T-helper 2 cell treated with Interferon-gamma antibody and Interleukin-4, amounts not matched to agents 5 μg/mL and 100 μg/mL, for 36 hours (primary cell): ENCODE data around the gene CPNE7.

Experiments
- DNase-seq: peaks from one replicate; pipeline ENCODE4 v3.0.0; 2021; ENCODE audit warnings: low spot score
- H3K27ac Mint-ChIP-seq: one replicate; pipeline ENCODE4 v1.8.0; 2021; ENCODE audit warnings: mild to moderate bottlenecking, mixed read lengths
- H3K27me3 Mint-ChIP-seq: one replicate; pipeline ENCODE4 v1.8.0; 2021; ENCODE audit warnings: low read depth, mixed read lengths
- H3K36me3 Mint-ChIP-seq: one replicate; pipeline ENCODE4 v1.8.0; 2021; ENCODE audit warnings: low read depth, mixed read lengths
- H3K4me1 Mint-ChIP-seq: one replicate; pipeline ENCODE4 v1.8.0; 2021; ENCODE audit warnings: low read depth, mixed read lengths
- H3K4me3 Mint-ChIP-seq: one replicate; pipeline ENCODE4 v1.8.0; 2022; ENCODE audit warnings: mild to moderate bottlenecking, moderate library complexity, mixed read lengths
- H3K9me3 Mint-ChIP-seq: one replicate; pipeline ENCODE4 v1.8.0; 2021; ENCODE audit warnings: mixed read lengths

CPNE7 gene

GRCh38 chr16:89545044-89545830, 30.3 kb upstream of the CPNE7 start:
- Mint-ChIP-seq H3K36me3 (peaks cover 17% of the 10 kb centered on the region), H3K27me3 (no peaks in the 10 kb centered on the region), H3K4me1 (peaks cover 5% of the 10 kb centered on the region), H3K9me3 (no peaks in the 10 kb centered on the region), H3K27ac (no peak overlapping the region), H3K4me3 (no peak overlapping the region)
- DNase-seq: no peak

DNA sequence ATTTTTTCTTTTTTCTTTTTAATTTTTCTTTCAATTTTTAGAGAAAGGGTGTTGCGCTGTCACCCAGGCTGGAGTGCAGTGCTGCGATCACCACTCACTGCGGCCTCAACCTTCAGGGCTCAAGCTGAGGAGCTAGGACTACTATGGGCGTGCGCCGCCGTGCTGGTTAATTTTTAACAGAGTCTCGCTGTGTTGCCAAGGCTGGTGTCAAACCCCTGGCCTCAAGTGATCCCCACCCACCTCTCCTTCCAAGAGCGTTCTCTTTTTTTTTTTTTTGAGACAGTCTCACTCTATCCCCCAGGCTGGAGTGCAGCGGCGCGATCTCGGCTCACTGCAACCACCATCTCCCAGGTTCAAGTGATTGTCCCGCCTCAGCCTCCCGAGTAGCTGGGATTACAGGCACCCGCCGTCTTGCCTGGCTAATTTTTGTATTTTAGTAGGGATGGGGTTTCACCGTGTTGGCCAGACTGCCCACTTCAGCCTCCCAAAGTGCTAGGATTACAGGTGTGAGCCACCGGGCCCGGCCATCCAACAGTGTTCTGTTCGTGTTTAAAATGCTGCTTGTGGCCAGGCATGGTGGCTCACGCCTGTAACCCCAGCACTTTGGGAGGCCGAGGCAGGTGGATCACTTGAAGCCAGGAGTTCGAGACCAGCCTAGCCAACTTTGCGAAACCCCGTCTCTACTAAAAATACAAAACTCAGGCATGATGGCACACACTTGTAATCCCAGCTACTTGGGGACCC, 29.6 kb upstream of the CPNE7 start:
- H3K27ac Mint-ChIP-seq: no peak overlapping the region
- DNase-seq: no peak
- no peaks in the 10 kb centered on the region for H3K27me3 Mint-ChIP-seq
- no peak overlapping the region for H3K4me3 Mint-ChIP-seq
- H3K9me3 Mint-ChIP-seq: no peaks in the 10 kb centered on the region
- peaks cover 5% of the 10 kb centered on the region for H3K4me1 Mint-ChIP-seq
- H3K36me3 Mint-ChIP-seq: peaks cover 18% of the 10 kb centered on the region

DNA sequence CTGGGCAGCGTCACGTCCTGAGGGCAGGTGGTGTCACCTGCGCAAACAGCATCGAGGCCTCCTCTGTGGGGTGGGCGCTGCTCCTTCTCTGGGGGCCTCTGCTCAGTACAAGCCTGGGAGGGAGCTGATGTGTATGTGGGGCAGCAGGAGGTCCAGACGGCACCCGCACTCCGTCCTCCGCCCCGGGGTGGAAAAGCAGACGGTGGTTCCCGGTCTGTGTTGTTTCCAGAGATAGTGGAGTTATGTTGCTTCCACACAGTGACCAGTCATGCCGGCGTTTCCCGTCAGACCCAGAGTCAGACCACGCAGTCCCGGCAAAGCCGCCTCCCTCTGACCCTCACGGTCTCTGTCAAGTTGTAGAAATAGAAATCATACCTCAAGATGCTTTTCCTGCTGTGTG, 28.8 kb upstream of the CPNE7 start:
- no peak overlapping the region for H3K27ac Mint-ChIP-seq
- no peak for DNase-seq
- peaks cover 18% of the 10 kb centered on the region for H3K36me3 Mint-ChIP-seq
- peaks cover 5% of the 10 kb centered on the region for H3K4me1 Mint-ChIP-seq
- H3K4me3 Mint-ChIP-seq: no peak overlapping the region
- no peaks in the 10 kb centered on the region for H3K27me3 Mint-ChIP-seq
- H3K9me3 Mint-ChIP-seq: no peaks in the 10 kb centered on the region

- no peak overlapping the region for H3K27ac Mint-ChIP-seq
- peaks cover 18% of the 10 kb centered on the region for H3K36me3 Mint-ChIP-seq
Observed at GRCh38 chr16:89547291-89547690, 28.3 kb upstream of the CPNE7 start.

GRCh38 chr16:89547860-89548259, 27.7 kb upstream of the CPNE7 start:
- H3K27me3 Mint-ChIP-seq: no peaks in the 10 kb centered on the region
- H3K4me3 Mint-ChIP-seq: no peak overlapping the region
- DNase-seq: no peak
- H3K4me1 Mint-ChIP-seq: peaks cover 5% of the 10 kb centered on the region
- H3K27ac Mint-ChIP-seq: no peak overlapping the region
- peaks cover 22% of the 10 kb centered on the region for H3K36me3 Mint-ChIP-seq
- H3K9me3 Mint-ChIP-seq: no peaks in the 10 kb centered on the region

More at GRCh38 chr16:89547291-89547690, 28.3 kb upstream of the CPNE7 start:
- peaks cover 5% of the 10 kb centered on the region for H3K4me1 Mint-ChIP-seq
- no peak overlapping the region for H3K4me3 Mint-ChIP-seq
- no peaks in the 10 kb centered on the region for H3K9me3 Mint-ChIP-seq
- DNase-seq: no peak
- H3K27me3 Mint-ChIP-seq: no peaks in the 10 kb centered on the region

- Mint-ChIP-seq H3K4me3 (no peak overlapping the region), H3K27ac (peak overlapping the region; percentile 55), H3K4me1 (peaks cover 5% of the 10 kb centered on the region), H3K36me3 (peaks cover 23% of the 10 kb centered on the region), H3K27me3 (no peaks in the 10 kb centered on the region), H3K9me3 (no peaks in the 10 kb centered on the region)
- no peak for DNase-seq
Observed at GRCh38 chr16:89548344-89549006, 27.1 kb upstream of the CPNE7 start.

DNA sequence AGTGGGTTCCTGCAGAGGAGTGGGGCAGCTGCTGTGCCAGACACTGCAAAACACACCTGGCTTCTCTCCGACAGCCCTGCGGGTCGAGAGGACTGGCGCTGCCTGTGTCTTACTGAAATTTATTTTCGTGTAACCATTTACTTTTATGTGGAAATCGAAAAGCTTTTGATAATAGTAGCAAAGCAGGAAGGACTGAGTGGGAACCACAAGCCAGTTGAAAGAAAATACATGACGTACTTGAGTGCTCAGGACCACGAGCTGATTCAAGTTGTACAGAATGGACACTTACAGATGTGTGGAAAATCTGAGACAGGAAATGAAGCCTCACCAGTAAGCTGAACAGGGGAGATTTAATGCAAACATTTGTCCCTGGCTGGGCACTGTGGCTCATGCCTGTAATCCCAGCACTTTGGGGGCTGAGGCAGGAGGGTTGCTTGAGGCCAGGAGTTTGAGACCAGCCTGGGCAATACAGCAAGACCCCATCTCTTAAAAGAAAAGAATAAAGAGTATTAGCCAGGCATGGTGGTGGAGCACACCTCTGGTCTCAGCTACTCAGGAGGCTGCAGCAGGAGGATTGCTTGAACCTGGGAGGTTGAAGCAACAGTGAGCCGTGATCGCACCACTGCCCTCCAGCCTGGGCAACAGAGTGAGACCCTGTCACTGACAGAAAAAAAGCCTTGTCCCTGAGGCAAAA, 26.4 kb upstream of the CPNE7 start:
- Mint-ChIP-seq H3K27ac (peak overlapping the region; percentile 55), H3K27me3 (no peaks in the 10 kb centered on the region), H3K4me3 (peak overlapping the region; percentile 2), H3K36me3 (peaks cover 23% of the 10 kb centered on the region), H3K4me1 (peaks cover 5% of the 10 kb centered on the region), H3K9me3 (no peaks in the 10 kb centered on the region)
- DNase-seq: no peak

GRCh38 chr16:89550421-89551007, 25.0 kb upstream of the CPNE7 start:
- Mint-ChIP-seq H3K9me3 (no peaks in the 10 kb centered on the region), H3K4me1 (peaks cover 5% of the 10 kb centered on the region), H3K36me3 (peaks cover 23% of the 10 kb centered on the region), H3K4me3 (no peak overlapping the region), H3K27me3 (no peaks in the 10 kb centered on the region), H3K27ac (no peak overlapping the region)
- DNase-seq: no peak

GRCh38 chr16:89552329-89552728, 23.2 kb upstream of the CPNE7 start:
- H3K9me3 Mint-ChIP-seq: no peaks in the 10 kb centered on the region
- H3K27me3 Mint-ChIP-seq: no peaks in the 10 kb centered on the region
- H3K27ac Mint-ChIP-seq: no peak overlapping the region
- no peak overlapping the region for H3K4me3 Mint-ChIP-seq
- H3K36me3 Mint-ChIP-seq: peaks cover 25% of the 10 kb centered on the region
- H3K4me1 Mint-ChIP-seq: peaks cover 6% of the 10 kb centered on the region
- no peak for DNase-seq

DNA sequence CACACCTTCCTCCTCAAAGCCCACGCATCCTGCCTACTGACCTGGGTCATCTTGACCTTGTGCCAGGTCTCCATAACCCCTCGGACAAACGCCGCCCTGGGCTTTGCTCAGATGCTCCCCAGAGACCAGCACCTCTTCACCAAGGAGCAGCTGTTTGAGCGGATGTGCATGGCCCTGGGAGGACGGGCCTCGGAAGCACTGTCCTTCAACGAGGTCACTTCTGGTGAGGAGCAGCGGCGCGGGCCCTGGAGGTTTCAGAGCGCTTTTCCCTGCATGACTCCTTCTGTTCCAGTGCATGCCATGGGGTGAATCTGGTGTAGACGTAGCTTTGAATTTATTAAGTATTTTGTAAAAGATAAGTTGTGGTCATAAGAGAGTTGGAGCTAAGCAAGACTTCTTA, 22.6 kb upstream of the CPNE7 start:
- Mint-ChIP-seq H3K9me3 (no peaks in the 10 kb centered on the region), H3K27ac (no peak overlapping the region), H3K36me3 (peaks cover 25% of the 10 kb centered on the region), H3K27me3 (no peaks in the 10 kb centered on the region), H3K4me1 (peaks cover 6% of the 10 kb centered on the region), H3K4me3 (no peak overlapping the region)
- no peak for DNase-seq

GRCh38 chr16:89553733-89554132, 21.8 kb upstream of the CPNE7 start:
- H3K4me3 Mint-ChIP-seq: no peak overlapping the region
- H3K4me1 Mint-ChIP-seq: peaks cover 3% of the 10 kb centered on the region
- no peaks in the 10 kb centered on the region for H3K9me3 Mint-ChIP-seq
- no peaks in the 10 kb centered on the region for H3K27me3 Mint-ChIP-seq
- no peak overlapping the region for H3K27ac Mint-ChIP-seq
- H3K36me3 Mint-ChIP-seq: peaks cover 22% of the 10 kb centered on the region
- DNase-seq: no peak

- Mint-ChIP-seq H3K27me3 (no peaks in the 10 kb centered on the region), H3K4me1 (peaks cover 1% of the 10 kb centered on the region), H3K4me3 (no peak overlapping the region), H3K9me3 (no peaks in the 10 kb centered on the region), H3K36me3 (peaks cover 18% of the 10 kb centered on the region), H3K27ac (no peak overlapping the region)
- DNase-seq: no peak
Observed at GRCh38 chr16:89554343-89554742, 21.2 kb upstream of the CPNE7 start.

- Mint-ChIP-seq H3K27ac (no peak overlapping the region), H3K4me3 (no peak overlapping the region), H3K4me1 (peaks cover 4% of the 10 kb centered on the region), H3K36me3 (peaks cover 16% of the 10 kb centered on the region), H3K9me3 (no peaks in the 10 kb centered on the region), H3K27me3 (no peaks in the 10 kb centered on the region)
- DNase-seq: no peak
Observed at GRCh38 chr16:89555265-89555664, 20.3 kb upstream of the CPNE7 start.
